HCEC 1CT (cell line): Measurements from ENCODE around the gene ADGRB2.

Experiments
- DNase-seq: peaks from one replicate; pipeline ENCODE4 v3.0.0-alpha.2; 2017

The ADGRB2 gene

GRCh38 chr1:31697369-31697984 lies 66.7 kb downstream of the ADGRB2 start:
- no peak for DNase-seq

GRCh38 chr1:31696242-31696641 lies 67.9 kb downstream of the ADGRB2 start:
- no peak for DNase-seq

- DNase-seq, result no peak
These were observed 68.8 kb downstream of the ADGRB2 start for GRCh38 chr1:31695327-31695726.

- DNase-seq, result no peak
These were observed 69.2 kb downstream of the ADGRB2 start for GRCh38 chr1:31694964-31695313.

- DNase-seq, result no peak
These were observed 69.8 kb downstream of the ADGRB2 start for GRCh38 chr1:31694069-31694963.

- DNase-seq, result no peak
These were observed 70.9 kb downstream of the ADGRB2 start for GRCh38 chr1:31693231-31693630.

GRCh38 chr1:31691951-31692350 lies 72.2 kb downstream of the ADGRB2 start:
- no peak for DNase-seq

- DNase-seq, result no peak
These were observed 72.7 kb downstream of the ADGRB2 start for GRCh38 chr1:31691446-31691845.

- DNase-seq, result no peak
These were observed 73.2 kb downstream of the ADGRB2 start for GRCh38 chr1:31690921-31691320.

- DNase-seq, result peak; percentile 97
These were observed 74.3 kb downstream of the ADGRB2 start for GRCh38 chr1:31689854-31690253.

- DNase-seq, result no peak
These were observed 74.8 kb downstream of the ADGRB2 start for GRCh38 chr1:31689379-31689778.

GRCh38 chr1:31688233-31688918 lies 75.8 kb downstream of the ADGRB2 start:
- no peak for DNase-seq

GRCh38 chr1:31687601-31688000 lies 76.5 kb downstream of the ADGRB2 start:
- no peak for DNase-seq

GRCh38 chr1:31685795-31686194 lies 78.3 kb downstream of the ADGRB2 start:
- no peak for DNase-seq

- no peak for DNase-seq
These were observed 80.1 kb downstream of the ADGRB2 start for GRCh38 chr1:31683997-31684396.

GRCh38 chr1:31681415-31681814 lies 82.7 kb downstream of the ADGRB2 start:
- DNase-seq, result no peak

- DNase-seq, result no peak
These were observed 84.4 kb downstream of the ADGRB2 start for GRCh38 chr1:31679676-31680230.

GRCh38 chr1:31679091-31679490 lies 85.0 kb downstream of the ADGRB2 start:
- no peak for DNase-seq

GRCh38 chr1:31678681-31679080 lies 85.5 kb downstream of the ADGRB2 start:
- no peak for DNase-seq

- DNase-seq, result no peak
These were observed 86.2 kb downstream of the ADGRB2 start for GRCh38 chr1:31677949-31678348.

GRCh38 chr1:31677401-31677800 lies 86.7 kb downstream of the ADGRB2 start:
- DNase-seq, result no peak
